ENCODE results near the gene TIAM1.

TIAM1 gene

GRCh38 chr21:31354604-31355443 lies 10.8 kb upstream of the TIAM1 start:
- no peak for DNase-seq

- no peak for DNase-seq
Observed at GRCh38 chr21:31354122-31354521, 10.1 kb upstream of the TIAM1 start.

GRCh38 chr21:31352836-31353235 lies 8.8 kb upstream of the TIAM1 start:
- no peak for DNase-seq

- DNase-seq, result no peak
Observed at GRCh38 chr21:31351960-31352359, 7.9 kb upstream of the TIAM1 start.

- no peak for DNase-seq
Observed at GRCh38 chr21:31351438-31351837, 7.4 kb upstream of the TIAM1 start.

- DNase-seq, result no peak
Observed at GRCh38 chr21:31349208-31349607, 5.1 kb upstream of the TIAM1 start.

GRCh38 chr21:31348188-31348587 lies 4.1 kb upstream of the TIAM1 start:
- no peak for DNase-seq

GRCh38 chr21:31347435-31348032 lies 3.5 kb upstream of the TIAM1 start:
- DNase-seq, result peak; percentile 16 to 31

- DNase-seq, result no peak
Observed at GRCh38 chr21:31346256-31346821, 2.3 kb upstream of the TIAM1 start.

GRCh38 chr21:31345136-31345535 lies 1.1 kb upstream of the TIAM1 start:
- no peak for DNase-seq

- no peak for DNase-seq
Observed at GRCh38 chr21:31343030-31343510, 991 bp downstream of the TIAM1 start.

- DNase-seq, result no peak
Observed at GRCh38 chr21:31342348-31342747, 1.7 kb downstream of the TIAM1 start.

GRCh38 chr21:31340942-31341487 lies 3.0 kb downstream of the TIAM1 start:
- DNase-seq, result no peak

- DNase-seq, result no peak
Observed at GRCh38 chr21:31340514-31340913, 3.5 kb downstream of the TIAM1 start.

GRCh38 chr21:31339721-31340120 lies 4.3 kb downstream of the TIAM1 start:
- no peak for DNase-seq

- no peak for DNase-seq
Observed at GRCh38 chr21:31338908-31339368, 5.1 kb downstream of the TIAM1 start.

- DNase-seq, result no peak
Observed at GRCh38 chr21:31337996-31338907, 5.8 kb downstream of the TIAM1 start.

GRCh38 chr21:31337086-31337485 lies 7.0 kb downstream of the TIAM1 start:
- no peak for DNase-seq

GRCh38 chr21:31336739-31337040 lies 7.4 kb downstream of the TIAM1 start:
- no peak for DNase-seq

- DNase-seq, result no peak
Observed at GRCh38 chr21:31335957-31336738, 7.9 kb downstream of the TIAM1 start.

- peak; percentile 70 to 89 for DNase-seq
Observed at GRCh38 chr21:31334648-31335121, 9.4 kb downstream of the TIAM1 start.

- no peak for DNase-seq
Observed at GRCh38 chr21:31332525-31332924, 11.5 kb downstream of the TIAM1 start.
